Activated T-cell treated with anti-CD3 and anti-CD28 coated beads, Interleukin-2, amount 50 U/mL, for 48 hours (primary cell): Measurements from ENCODE around the gene CDH24.

Experiments
- DNase-seq, 2 experiments: peaks; one replicate each; pipeline ENCODE4 v3.0.0-alpha.2; 2020

Gene CDH24

GRCh38 chr14:23090254-23090636, 32.9 kb upstream of the CDH24 start:
- DNase-seq, result no peak

GRCh38 chr14:23089498-23090253, 32.4 kb upstream of the CDH24 start:
- DNase-seq, result no peak

- DNase-seq, result no peak
These were observed 29.2 kb upstream of the CDH24 start for GRCh38 chr14:23086565-23086964.

- no peak for DNase-seq
These were observed 28.1 kb upstream of the CDH24 start for GRCh38 chr14:23085458-23085857.

GRCh38 chr14:23080474-23080873, 23.2 kb upstream of the CDH24 start:
- DNase-seq, result no peak

- no peak for DNase-seq
These were observed 22.4 kb upstream of the CDH24 start for GRCh38 chr14:23079716-23080115.

- DNase-seq, result no peak
These were observed 21.4 kb upstream of the CDH24 start for GRCh38 chr14:23078692-23079116.

GRCh38 chr14:23077962-23078361, 20.6 kb upstream of the CDH24 start:
- no peak for DNase-seq

- DNase-seq, result no peak
These were observed 19.6 kb upstream of the CDH24 start for GRCh38 chr14:23076785-23077408.

GRCh38 chr14:23074906-23075305, 17.6 kb upstream of the CDH24 start:
- DNase-seq, result no peak

- DNase-seq, result peak in 1 of 2 experiments; percentile 12
These were observed 14.7 kb upstream of the CDH24 start for GRCh38 chr14:23071921-23072539.

GRCh38 chr14:23071244-23071920, 14.1 kb upstream of the CDH24 start:
- DNase-seq, result peak; percentile 84 to 86

GRCh38 chr14:23070262-23071129, 13.2 kb upstream of the CDH24 start:
- DNase-seq, result peak in 1 of 2 experiments; percentile 20

GRCh38 chr14:23069413-23069806, 12.1 kb upstream of the CDH24 start:
- DNase-seq, result no peak

GRCh38 chr14:23068789-23069412, 11.6 kb upstream of the CDH24 start:
- DNase-seq, result peak; percentile 78 to 81

GRCh38 chr14:23067847-23068788, 10.8 kb upstream of the CDH24 start:
- peak; percentile 17 to 20 for DNase-seq

- DNase-seq, result peak in 1 of 2 experiments; percentile 12
These were observed 9.8 kb upstream of the CDH24 start for GRCh38 chr14:23066855-23067744.

GRCh38 chr14:23066368-23066767, 9.0 kb upstream of the CDH24 start:
- DNase-seq, result peak in 1 of 2 experiments; percentile 16

- DNase-seq, result no peak
These were observed 6.3 kb upstream of the CDH24 start for GRCh38 chr14:23063601-23064000.

GRCh38 chr14:23062002-23062401, 4.7 kb upstream of the CDH24 start:
- DNase-seq, result no peak
